AG09309 (cell line): ENCODE data around the gene BRIP1.
"Not testable (repeated sequence)": the region's sequence is repeated elsewhere in the genome, so short reads cannot be mapped to it uniquely, and the experiment has no call there.

Experiments used
- DNase-seq: peaks from one replicate; pipeline ENCODE4 v3.0.0-alpha.2; 2010; ENCODE audit warnings: low read depth
- H3K4me3 ChIP-seq: 2 replicates; pipeline ENCODE4 v1.5.1; 2011; ENCODE audit warnings: mild to moderate bottlenecking, low read depth, low read length, moderate library complexity; ENCODE audit not compliant: control insufficient read depth
- TF ChIP-seq, protein P1 (sequence below): IDR thresholded peaks from 2 replicates; pipeline ENCODE4 v1.5.1; 2011; ENCODE audit warnings: mild to moderate bottlenecking, low read depth, low read length, inconsistent platforms; ENCODE audit not compliant: insufficient read depth, control insufficient read depth; ENCODE audit errors: missing control alignments

The BRIP1 gene

DNA sequence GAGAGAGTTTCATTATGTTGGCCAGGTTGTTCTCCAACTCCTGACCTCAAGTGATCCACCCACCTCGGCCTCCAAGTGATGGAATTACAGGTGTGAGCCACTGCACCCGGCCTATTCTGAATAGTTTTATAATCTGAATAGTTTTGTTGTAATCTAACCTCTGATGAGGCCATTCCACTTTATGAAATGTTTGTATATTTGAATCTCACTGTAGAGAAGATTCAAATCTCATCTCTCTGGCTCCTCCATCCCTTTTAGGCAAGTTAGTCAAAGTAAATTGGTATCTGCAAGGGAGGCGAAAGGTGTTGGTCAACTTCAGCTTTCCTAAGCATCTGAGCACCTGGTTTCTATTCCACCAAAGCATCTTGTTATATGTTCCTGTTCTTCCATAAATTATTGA lies 131.2 kb downstream of the BRIP1 start:
- TF ChIP-seq, protein P1, sequence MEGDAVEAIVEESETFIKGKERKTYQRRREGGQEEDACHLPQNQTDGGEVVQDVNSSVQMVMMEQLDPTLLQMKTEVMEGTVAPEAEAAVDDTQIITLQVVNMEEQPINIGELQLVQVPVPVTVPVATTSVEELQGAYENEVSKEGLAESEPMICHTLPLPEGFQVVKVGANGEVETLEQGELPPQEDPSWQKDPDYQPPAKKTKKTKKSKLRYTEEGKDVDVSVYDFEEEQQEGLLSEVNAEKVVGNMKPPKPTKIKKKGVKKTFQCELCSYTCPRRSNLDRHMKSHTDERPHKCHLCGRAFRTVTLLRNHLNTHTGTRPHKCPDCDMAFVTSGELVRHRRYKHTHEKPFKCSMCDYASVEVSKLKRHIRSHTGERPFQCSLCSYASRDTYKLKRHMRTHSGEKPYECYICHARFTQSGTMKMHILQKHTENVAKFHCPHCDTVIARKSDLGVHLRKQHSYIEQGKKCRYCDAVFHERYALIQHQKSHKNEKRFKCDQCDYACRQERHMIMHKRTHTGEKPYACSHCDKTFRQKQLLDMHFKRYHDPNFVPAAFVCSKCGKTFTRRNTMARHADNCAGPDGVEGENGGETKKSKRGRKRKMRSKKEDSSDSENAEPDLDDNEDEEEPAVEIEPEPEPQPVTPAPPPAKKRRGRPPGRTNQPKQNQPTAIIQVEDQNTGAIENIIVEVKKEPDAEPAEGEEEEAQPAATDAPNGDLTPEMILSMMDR = no peak
- no peak for DNase-seq
- no peak overlapping the region for H3K4me3 ChIP-seq

DNA sequence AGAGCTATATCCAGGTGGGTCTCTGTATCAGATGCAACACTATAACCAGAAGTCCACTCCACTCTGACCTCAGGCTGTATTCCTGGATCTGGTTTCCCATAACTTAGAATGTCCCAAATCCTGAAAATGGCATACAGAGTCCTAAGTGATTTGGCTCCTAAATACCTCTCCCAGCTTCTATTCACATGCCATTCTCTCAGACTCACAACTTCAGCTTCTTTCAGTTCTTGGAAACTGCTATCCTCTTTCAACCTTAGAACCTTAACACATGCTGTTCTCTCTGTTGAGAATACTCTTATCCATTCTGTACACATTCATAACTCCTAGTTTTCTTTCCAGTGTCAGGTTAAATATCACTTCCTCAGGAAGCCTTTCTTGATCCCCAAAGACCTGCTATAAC lies 132.0 kb downstream of the BRIP1 start:
- H3K4me3 ChIP-seq = no peak overlapping the region
- TF ChIP-seq, protein P1 = no peak
- DNase-seq = no peak

DNA sequence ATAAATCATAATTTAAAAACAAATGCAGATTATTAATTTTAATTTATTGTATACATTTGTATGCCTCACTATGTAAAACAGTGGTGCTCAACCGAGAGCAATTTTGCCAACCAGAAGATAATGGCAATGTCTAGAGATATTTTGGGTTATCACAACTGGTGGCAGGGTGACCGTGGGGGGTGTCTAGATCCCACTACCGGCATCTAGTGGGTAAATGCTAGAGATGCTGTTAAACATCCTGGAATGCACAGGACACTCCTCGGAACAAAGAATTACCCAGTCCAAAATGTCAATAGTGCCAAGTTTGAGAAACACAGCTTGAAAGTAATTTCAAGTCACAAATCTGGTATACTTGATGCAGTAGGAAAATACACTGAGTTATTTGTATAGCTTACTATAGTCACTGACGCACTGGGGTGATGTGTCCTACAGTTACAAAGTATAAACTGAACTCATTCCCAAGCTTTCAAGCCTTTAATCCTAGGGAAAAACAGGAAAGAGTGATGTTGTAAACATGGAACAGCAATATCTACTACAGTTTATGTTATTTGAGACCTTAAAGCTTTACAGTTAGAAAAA lies 133.5 kb downstream of the BRIP1 start:
- TF ChIP-seq, protein P1 = no peak
- DNase-seq = no peak
- no peak overlapping the region for H3K4me3 ChIP-seq

DNA sequence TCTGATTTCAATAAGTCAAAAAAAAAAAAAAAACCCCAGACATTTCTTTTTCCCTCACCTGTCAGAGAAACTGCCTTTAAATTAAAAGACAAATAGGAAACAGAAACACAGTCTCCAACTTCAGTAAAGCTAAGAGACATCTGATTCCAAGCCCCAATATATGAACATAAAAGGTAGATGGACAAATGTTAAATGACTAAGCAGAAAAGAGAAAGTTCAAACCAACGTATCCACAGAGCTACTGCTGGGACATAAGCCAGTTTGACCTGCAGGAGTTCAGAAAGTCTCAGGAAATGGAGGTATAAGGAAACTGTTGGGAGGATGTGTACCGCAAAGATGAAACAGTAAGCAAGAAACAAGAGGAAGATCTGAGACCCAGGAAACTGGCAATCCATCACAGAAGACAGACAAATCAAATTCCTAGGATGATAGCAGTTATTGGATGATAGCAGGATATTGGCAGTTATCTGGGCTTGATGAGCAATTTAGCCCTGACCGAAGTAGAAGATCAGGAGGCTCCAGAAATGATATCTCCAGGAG lies 135.0 kb downstream of the BRIP1 start:
- no peak overlapping the region for H3K4me3 ChIP-seq
- TF ChIP-seq, protein P1 = no peak
- DNase-seq = no peak

DNA sequence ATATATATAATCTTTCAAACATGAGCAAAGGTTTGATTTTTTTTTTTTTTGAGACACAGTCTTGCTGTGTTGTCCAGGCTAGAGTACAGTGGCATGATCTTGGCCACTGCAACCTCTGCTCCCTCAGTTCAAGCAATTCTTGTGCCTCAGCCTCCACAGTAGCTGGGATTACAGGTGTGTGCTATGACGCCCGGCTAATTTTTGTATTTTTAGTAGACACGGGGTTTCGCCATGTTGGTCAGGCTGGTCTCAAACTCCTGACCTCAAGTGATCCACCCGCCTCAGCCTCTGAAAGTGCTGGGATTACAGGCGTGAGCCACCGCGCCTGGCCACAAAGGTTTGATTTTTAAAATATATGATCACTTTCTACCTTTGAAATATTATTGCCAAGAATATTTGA lies 135.5 kb downstream of the BRIP1 start:
- not testable (repeated sequence) for DNase-seq, H3K4me3 ChIP-seq

DNA sequence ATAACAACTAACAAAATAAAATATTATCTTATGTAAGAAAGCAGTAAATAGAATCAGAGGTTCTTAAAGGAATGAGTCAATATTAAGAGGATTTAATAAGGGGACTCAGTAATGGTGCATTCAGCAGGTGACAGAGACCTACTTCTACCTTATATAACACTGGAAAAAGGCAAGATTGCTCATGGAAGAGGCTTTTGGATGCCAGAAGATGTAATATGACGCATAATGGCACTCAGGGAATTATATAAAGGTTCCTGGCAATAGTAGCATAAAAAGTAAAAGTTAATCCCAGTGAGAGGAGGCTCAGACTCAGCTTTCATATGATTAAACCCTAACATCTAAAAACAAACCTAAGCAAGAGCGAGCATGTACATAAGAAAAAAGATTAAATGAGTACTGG lies 136.4 kb downstream of the BRIP1 start:
- TF ChIP-seq, protein P1 = no peak
- H3K4me3 ChIP-seq = no peak overlapping the region
- DNase-seq = no peak

DNA sequence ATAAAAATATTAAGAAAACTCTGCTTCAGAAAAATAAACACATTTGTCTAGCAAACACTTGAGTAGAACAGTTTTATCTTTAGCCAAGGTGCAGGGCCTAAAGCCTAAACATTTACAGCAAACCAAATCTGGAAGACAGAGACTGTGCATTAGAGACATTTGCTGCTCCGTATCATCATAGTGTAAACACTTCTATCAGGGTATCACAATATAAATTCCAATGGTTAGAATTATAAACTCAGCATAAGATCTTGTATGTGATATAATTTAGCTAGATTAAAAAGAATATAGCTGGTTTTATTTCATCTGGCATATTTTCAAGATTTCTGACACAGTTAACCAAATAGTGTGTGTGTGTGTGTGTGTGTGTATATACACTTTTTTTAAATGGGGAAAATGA lies 138.6 kb downstream of the BRIP1 start:
- TF ChIP-seq, protein P1 = no peak
- H3K4me3 ChIP-seq = no peak overlapping the region
- DNase-seq = no peak
